ENCODE measurements around the gene PAPLN.

The PAPLN gene

GRCh38 chr14:73203527-73203926 is 33.8 kb upstream of the PAPLN start:
- no peak for TF ChIP-seq CTCF (IDR thresholded peaks at IDR 0.05; ENCODE audit: low read depth, low read length, missing control alignments)
- no peak for DNase-seq (ENCODE audit: extremely low read depth, low read depth)
- H3K4me3 ChIP-seq (replicated peaks; ENCODE audit: low read depth, low read length) = no peak overlapping the region

GRCh38 chr14:73207615-73208014 is 29.7 kb upstream of the PAPLN start:
- no peak overlapping the region for H3K4me3 ChIP-seq (replicated peaks; ENCODE audit: low read depth, low read length)
- no peak for DNase-seq (ENCODE audit: extremely low read depth, low read depth)
- no peak for TF ChIP-seq CTCF (IDR thresholded peaks at IDR 0.05; ENCODE audit: low read depth, low read length, missing control alignments)

- no peak overlapping the region for H3K4me3 ChIP-seq (replicated peaks; ENCODE audit: low read depth, low read length)
- no peak for DNase-seq (ENCODE audit: extremely low read depth, low read depth)
- no peak for TF ChIP-seq CTCF (IDR thresholded peaks at IDR 0.05; ENCODE audit: low read depth, low read length, missing control alignments)
Measured at GRCh38 chr14:73208390-73208789, 28.9 kb upstream of the PAPLN start.

GRCh38 chr14:73208846-73209245 is 28.5 kb upstream of the PAPLN start:
- TF ChIP-seq CTCF (IDR thresholded peaks at IDR 0.05; ENCODE audit: low read depth, low read length, missing control alignments) = no peak
- no peak for DNase-seq (ENCODE audit: extremely low read depth, low read depth)
- H3K4me3 ChIP-seq (replicated peaks; ENCODE audit: low read depth, low read length) = no peak overlapping the region

GRCh38 chr14:73209953-73210352 is 27.4 kb upstream of the PAPLN start:
- DNase-seq (ENCODE audit: extremely low read depth, low read depth) = no peak
- H3K4me3 ChIP-seq (replicated peaks; ENCODE audit: low read depth, low read length) = no peak overlapping the region
- no peak for TF ChIP-seq CTCF (IDR thresholded peaks at IDR 0.05; ENCODE audit: low read depth, low read length, missing control alignments)

GRCh38 chr14:73211251-73212040 is 25.9 kb upstream of the PAPLN start:
- no peak overlapping the region for H3K4me3 ChIP-seq (replicated peaks; ENCODE audit: low read depth, low read length)
- DNase-seq (ENCODE audit: extremely low read depth, low read depth) = no peak
- no peak for TF ChIP-seq CTCF (IDR thresholded peaks at IDR 0.05; ENCODE audit: low read depth, low read length, missing control alignments)

- no peak for DNase-seq (ENCODE audit: extremely low read depth, low read depth)
- no peak for TF ChIP-seq CTCF (IDR thresholded peaks at IDR 0.05; ENCODE audit: low read depth, low read length, missing control alignments)
- H3K4me3 ChIP-seq (replicated peaks; ENCODE audit: low read depth, low read length) = no peak overlapping the region
Measured at GRCh38 chr14:73216030-73216429, 21.3 kb upstream of the PAPLN start.
